Measurements from ENCODE around the gene PCDHA4. TPM values are rescaled to one million over a fixed set of nuclear protein-coding genes. Genes with fewer than 3 reads are reported as not detected.

PCDHA4 gene
- total RNA-seq, result not detected in 2 replicates

GRCh38 chr5:140806834-140807775, at the start of gene PCDHA4:
TSS of gene PCDHA4 (plus strand) at chr5:140807068.
- H3K9me3 Mint-ChIP-seq, result peaks cover 19% of the 10 kb centered on the region
- no peaks in the 10 kb centered on the region for H3K4me1 Mint-ChIP-seq
- ATAC-seq (ENCODE audit: low read depth) (no peak), DNase-seq (no peak)
- peaks cover 8% of the 10 kb centered on the region for H3K27me3 Mint-ChIP-seq
- H3K4me3 Mint-ChIP-seq, result no peak within 1 kb of the TSS
- ChIA-PET POLR2A (no interaction called here), CTCF (no interaction called here)
- H3K36me3 Mint-ChIP-seq (ENCODE audit: low read depth), result no peaks in the 10 kb centered on the region
- H3K27ac Mint-ChIP-seq, result no peak within 1 kb of the TSS
- intact Hi-C loops (cut with micrococcal nuclease), result no loop called here
- TF ChIP-seq, protein P1, sequence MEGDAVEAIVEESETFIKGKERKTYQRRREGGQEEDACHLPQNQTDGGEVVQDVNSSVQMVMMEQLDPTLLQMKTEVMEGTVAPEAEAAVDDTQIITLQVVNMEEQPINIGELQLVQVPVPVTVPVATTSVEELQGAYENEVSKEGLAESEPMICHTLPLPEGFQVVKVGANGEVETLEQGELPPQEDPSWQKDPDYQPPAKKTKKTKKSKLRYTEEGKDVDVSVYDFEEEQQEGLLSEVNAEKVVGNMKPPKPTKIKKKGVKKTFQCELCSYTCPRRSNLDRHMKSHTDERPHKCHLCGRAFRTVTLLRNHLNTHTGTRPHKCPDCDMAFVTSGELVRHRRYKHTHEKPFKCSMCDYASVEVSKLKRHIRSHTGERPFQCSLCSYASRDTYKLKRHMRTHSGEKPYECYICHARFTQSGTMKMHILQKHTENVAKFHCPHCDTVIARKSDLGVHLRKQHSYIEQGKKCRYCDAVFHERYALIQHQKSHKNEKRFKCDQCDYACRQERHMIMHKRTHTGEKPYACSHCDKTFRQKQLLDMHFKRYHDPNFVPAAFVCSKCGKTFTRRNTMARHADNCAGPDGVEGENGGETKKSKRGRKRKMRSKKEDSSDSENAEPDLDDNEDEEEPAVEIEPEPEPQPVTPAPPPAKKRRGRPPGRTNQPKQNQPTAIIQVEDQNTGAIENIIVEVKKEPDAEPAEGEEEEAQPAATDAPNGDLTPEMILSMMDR (IDR thresholded peaks at IDR 0.05), result no peak

DNA sequence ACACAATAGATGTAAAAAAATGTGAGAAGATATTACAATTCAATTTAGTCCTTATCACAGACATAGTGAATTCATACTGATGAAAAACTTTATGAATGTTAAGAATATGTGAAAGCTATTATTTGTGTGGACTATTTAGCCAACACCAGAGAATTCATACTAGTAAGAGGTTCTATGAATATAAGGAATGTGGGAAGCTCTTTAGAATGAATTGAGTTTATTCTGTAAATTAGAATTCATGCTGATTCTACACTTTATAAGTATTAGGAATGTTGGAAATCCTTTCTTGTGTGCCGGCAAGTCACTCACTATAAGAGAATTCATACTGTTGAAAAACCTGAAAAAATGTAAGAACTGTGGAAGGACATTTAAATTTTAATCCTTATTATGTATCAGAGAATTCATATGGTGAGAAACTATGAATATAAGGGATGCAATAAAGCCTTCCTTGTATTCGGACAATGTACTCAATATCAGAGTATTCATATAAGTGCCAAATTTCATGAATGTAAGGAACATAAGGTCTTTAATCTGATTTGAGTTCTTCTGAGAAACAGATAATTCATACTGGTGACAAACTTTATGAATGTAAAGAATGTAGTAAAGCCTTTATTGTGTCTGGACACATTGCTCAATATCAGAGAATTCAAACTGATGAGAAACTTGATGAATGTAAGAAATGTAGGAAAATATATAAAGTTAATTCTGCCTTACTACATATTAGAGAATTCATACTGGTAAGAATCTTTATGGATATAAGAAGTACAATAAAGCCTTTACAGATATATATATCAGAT, 42.5 kb upstream of the PCDHA4 start:
- H3K9me3 Mint-ChIP-seq, result peaks cover 52% of the 10 kb centered on the region

GRCh38 chr5:140767444-140767843, 39.4 kb upstream of the PCDHA4 start:
- H3K27me3 Mint-ChIP-seq, result no peaks in the 10 kb centered on the region
- DNase-seq (no peak), ATAC-seq (ENCODE audit: low read depth) (no peak)
- POLR2A ChIA-PET, result no interaction called here
- CTCF ChIA-PET, result no interaction called here
- peaks cover 47% of the 10 kb centered on the region for H3K9me3 Mint-ChIP-seq
- TF ChIP-seq, protein P1 (IDR thresholded peaks at IDR 0.05), result no peak
- H3K27ac Mint-ChIP-seq, result no peak overlapping the region
- no peak overlapping the region for H3K4me3 Mint-ChIP-seq
- peaks cover 8% of the 10 kb centered on the region for H3K36me3 Mint-ChIP-seq (ENCODE audit: low read depth)
- intact Hi-C loops (cut with micrococcal nuclease), result no loop called here
- H3K4me1 Mint-ChIP-seq, result no peaks in the 10 kb centered on the region

More for the DNA sequence above, 42.5 kb upstream of the PCDHA4 start:
- no peaks in the 10 kb centered on the region for H3K27me3 Mint-ChIP-seq
- POLR2A ChIA-PET, result no interaction called here
- H3K36me3 Mint-ChIP-seq (ENCODE audit: low read depth), result peaks cover 15% of the 10 kb centered on the region
- DNase-seq (no peak), ATAC-seq (ENCODE audit: low read depth) (no peak)
- intact Hi-C loops (cut with micrococcal nuclease), result no loop called here
- TF ChIP-seq, protein P1 (IDR thresholded peaks at IDR 0.05), result no peak
- CTCF ChIA-PET, result no interaction called here
- no peak overlapping the region for H3K27ac Mint-ChIP-seq
- no peaks in the 10 kb centered on the region for H3K4me1 Mint-ChIP-seq
- H3K4me3 Mint-ChIP-seq, result no peak overlapping the region

DNA sequence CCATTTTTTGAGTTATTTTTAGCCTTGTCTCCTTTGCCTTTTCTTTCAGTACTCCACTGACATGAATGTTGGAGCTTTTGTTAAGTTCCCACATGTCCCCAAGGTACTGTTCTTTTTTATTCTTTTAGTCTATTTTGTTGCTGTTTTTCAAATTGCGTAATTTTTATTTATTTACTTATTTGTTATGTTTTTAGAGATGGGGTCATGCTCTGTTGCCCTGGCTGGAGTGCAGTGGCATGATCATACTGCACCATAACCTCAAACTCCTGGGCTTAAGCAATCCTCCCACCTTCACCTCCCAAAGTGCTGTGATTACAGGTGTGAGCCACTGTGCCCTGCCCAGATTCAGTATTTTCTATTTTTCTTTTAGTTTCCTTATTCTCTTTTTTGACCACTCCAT, 26.4 kb upstream of the PCDHA4 start:
- CTCF ChIA-PET, result no interaction called here
- Mint-ChIP-seq H3K27me3 (peaks cover 1% of the 10 kb centered on the region), H3K9me3 (peaks cover 46% of the 10 kb centered on the region), H3K36me3 (ENCODE audit: low read depth) (peaks cover 2% of the 10 kb centered on the region), H3K4me1 (no peaks in the 10 kb centered on the region), H3K27ac (no peak overlapping the region), H3K4me3 (no peak overlapping the region)
- ATAC-seq (ENCODE audit: low read depth) (no peak), DNase-seq (no peak)
- POLR2A ChIA-PET, result no interaction called here
- intact Hi-C loops (cut with micrococcal nuclease), result no loop called here
- TF ChIP-seq, protein P1 (IDR thresholded peaks at IDR 0.05), result no peak

Data from activated B cell treated with CpG ODN at 0.5 μM for 24 hours (primary cell).